ENCODE data around the gene DMBT1.

DNA sequence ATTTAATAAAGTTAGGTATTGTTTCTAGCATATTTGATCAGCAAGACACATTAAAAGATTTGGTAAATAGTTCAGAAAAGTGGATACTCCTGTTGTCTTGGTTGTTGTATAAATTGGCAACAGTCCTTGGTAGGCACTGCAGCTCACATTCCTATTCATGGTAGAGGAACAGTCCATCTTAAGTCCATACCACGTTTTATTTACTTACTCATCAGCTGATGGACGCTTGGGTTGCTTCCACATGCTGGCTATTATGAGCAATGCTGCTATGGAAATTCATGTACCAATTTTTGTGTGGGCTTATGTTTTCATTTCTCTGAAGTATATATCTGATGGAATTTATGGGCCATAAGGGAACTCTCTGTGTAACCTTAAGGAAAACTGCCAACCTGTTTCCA is 95.8 kb downstream of the DMBT1 start:
- TF ChIP-seq POLR2AphosphoS5 (IDR thresholded peaks at IDR 0.05; ENCODE audit: low read depth, low read length) (no peak), TAF1 (IDR thresholded peaks at IDR 0.05; ENCODE audit: borderline replicate concordance, low read depth, low read length) (no peak)
